B cell (primary cell): Measurements from ENCODE around the gene SKP1. TPM values are rescaled to one million over a fixed set of nuclear protein-coding genes. Genes with fewer than 3 reads are reported as not detected.

ENCODE experiments used
- ATAC-seq: fragments of 200-7000 bp; cut with Tn5 transposase; one replicate; pipeline ENCODE4 v1.10.0; 2021; ENCODE audit warnings: low read depth, mild to moderate bottlenecking, moderate number of reproducible peaks, moderate library complexity
- CTCF ChIA-PET: fragments of 350-600 bp; sonication (Branson Sonifier 250); formaldehyde crosslinking; loops from one replicate; lab custom pipeline; 2021; ENCODE audit warnings: antibody characterized with exemption, inconsistent platforms; lab: Charles Lee
- POLR2A ChIA-PET: fragments of 350-600 bp; sonication (Branson Sonifier 250); formaldehyde crosslinking; loops from one replicate; lab custom pipeline; 2021; ENCODE audit warnings: antibody characterized with exemption; lab: Charles Lee
- DNase-seq: peaks from one replicate; pipeline ENCODE4 v3.0.0; 2013
- H2AFZ ChIP-seq: 2 replicates; pipeline ENCODE4 v1.6.1; 2012; ENCODE audit warnings: mild to moderate bottlenecking, low read depth, low read length; ENCODE audit not compliant: insufficient read depth, poor library complexity, severe bottlenecking
- H3K27ac ChIP-seq, 2 donors: 1 replicate in 1 of 2; 2 replicates in 1 of 2; pipeline ENCODE4 v1.5.1; 2012 to 2013; ENCODE audit warnings: low read length in 2 of 2, mild to moderate bottlenecking in 2 of 2, moderate library complexity in 1 of 2
- H3K27me3 ChIP-seq, 4 experiments: fragments of 200-600 bp in 1 of 4; sonication (generic) in 1 of 4; replicated peaks in 1 of 4; 1 replicate in 2 of 4; 2 replicates in 2 of 4; pipeline versions ENCODE4 v1.6.1 to v1.7.0; 2013 to 2016; ENCODE audit warnings: low read length in 3 of 4, mild to moderate bottlenecking in 2 of 4, mixed read lengths in 1 of 4, moderate library complexity in 1 of 4; ENCODE audit not compliant: insufficient read depth in 4 of 4, control insufficient read depth in 3 of 4; ENCODE audit errors: control extremely low read depth in 1 of 4
- H3K36me3 ChIP-seq, 2 experiments: replicated peaks in 1 of 2; 1 replicate in 1 of 2; 2 replicates in 1 of 2; pipeline versions ENCODE4 v1.6.1 to v1.7.1; 2013; ENCODE audit warnings: low read length in 1 of 2; ENCODE audit not compliant: insufficient read depth in 2 of 2, control insufficient read depth in 1 of 2; ENCODE audit errors: control extremely low read depth in 1 of 2, extremely low read depth in 1 of 2
- H3K4me1 ChIP-seq, 2 donors: fragments of 200-600 bp in 1 of 2; sonication (generic) in 1 of 2; 1 replicate in 1 of 2; 2 replicates in 1 of 2; pipeline versions ENCODE4 v1.5.1 to v1.6.1; 2013 to 2017; ENCODE audit warnings: low read length in 2 of 2; ENCODE audit not compliant: control insufficient read depth in 2 of 2, insufficient read depth in 2 of 2
- H3K4me2 ChIP-seq: replicated peaks from 2 replicates; pipeline ENCODE3; 2012; ENCODE audit warnings: mild to moderate bottlenecking, low read depth, low read length; ENCODE audit not compliant: poor library complexity, severe bottlenecking
- H3K4me3 ChIP-seq, 5 experiments: fragments of 200-600 bp in 1 of 5; sonication (generic) in 1 of 5; 1 replicate in 3 of 5; 2 replicates in 2 of 5; pipeline versions ENCODE4 v1.5.1 to v1.7.0; 2011 to 2016; ENCODE audit warnings: low read length in 4 of 5, mild to moderate bottlenecking in 4 of 5, low read depth in 2 of 5, control low read depth in 1 of 5, moderate library complexity in 1 of 5; ENCODE audit not compliant: insufficient read depth in 1 of 5; ENCODE audit errors: control extremely low read depth in 1 of 5, extremely low read depth in 1 of 5
- H3K79me2 ChIP-seq: fragments of 200-600 bp; sonication (generic); one replicate; pipeline ENCODE4 v1.6.0; 2016; ENCODE audit warnings: low read length; ENCODE audit not compliant: control insufficient read depth, insufficient read depth
- H3K9ac ChIP-seq: fragments of 200-600 bp; sonication (generic); 2 replicates; pipeline ENCODE4 v1.6.1; 2017; ENCODE audit warnings: mild to moderate bottlenecking, low read length, moderate library complexity
- H3K9me3 ChIP-seq, 3 donors: one replicate each; pipeline versions ENCODE4 v1.6.1 to v1.7.1; 2013; ENCODE audit warnings: low read length in 2 of 3; ENCODE audit not compliant: control insufficient read depth in 2 of 3, insufficient read depth in 1 of 3; ENCODE audit errors: control extremely low read depth in 1 of 3
- H4K20me1 ChIP-seq: 2 replicates; pipeline ENCODE4 v1.6.0; 2012; ENCODE audit warnings: mild to moderate bottlenecking, low read length; ENCODE audit not compliant: insufficient read depth, control insufficient read depth, poor library complexity, severe bottlenecking
- H3K27ac Mint-ChIP-seq: one replicate; pipeline ENCODE4 v1.8.0; 2021; ENCODE audit warnings: mixed read lengths
- H3K27me3 Mint-ChIP-seq: one replicate; pipeline ENCODE4 v1.8.0; 2021; ENCODE audit warnings: mixed read lengths
- H3K4me1 Mint-ChIP-seq: one replicate; pipeline ENCODE4 v1.8.0; 2021; ENCODE audit warnings: mixed read lengths
- H3K4me3 Mint-ChIP-seq: one replicate; pipeline ENCODE4 v1.8.0; 2021; ENCODE audit warnings: mixed read lengths
- H3K9me3 Mint-ChIP-seq: one replicate; pipeline ENCODE4 v1.8.0; 2022; ENCODE audit warnings: mixed read lengths; ENCODE audit not compliant: insufficient read depth
- EZH2 ChIP-seq: IDR thresholded peaks from 2 replicates; pipeline ENCODE4 v1.6.1; 2012; ENCODE audit warnings: borderline replicate concordance, low read depth, mild to moderate bottlenecking, moderate library complexity, low read length; ENCODE audit not compliant: insufficient read depth, poor library complexity, severe bottlenecking
- WGBS: methylation state at CpG from one replicate; pipeline ENCODE4 v1.1.5; 2013; ENCODE audit warnings: missing lambda C conversion rate; ENCODE audit not compliant: insufficient coverage; 5-methylcytosine and 5-hydroxymethylcytosine counted together
- intact Hi-C: fragments of 100-400 bp; cut with micrococcal nuclease; formaldehyde crosslinking; loops from one replicate; pipeline ENCODE4 v1.10.0; 2022
- polyA plus RNA-seq: library from polyadenylated mRNA; depleted of rRNA; stranded (reverse); fragments of >200 nt; gene quantifications from 2 replicates; pipeline ENCODE4 v1.2.3, GENCODE V29; 2012
- total RNA-seq, 2 donors: library from RNA; stranded (reverse); fragments of 120-200 nt in 1 of 2; gene quantifications; 1 replicate in 1 of 2; 2 replicates in 1 of 2; pipeline versions ENCODE4 v1.2.3 to v1.2.4, GENCODE V29; 2013 to 2022
- TF ChIP-seq, protein P1 (sequence below): fragments of 200-600 bp; IDR thresholded peaks from one replicate; pipeline ENCODE4 v1.8.0; 2022; ENCODE audit warnings: antibody characterized with exemption, mild to moderate bottlenecking

Gene SKP1
- total and polyA plus RNA-seq, 2 donors (not counting 1 experiment from before 2014, with no cell fraction given) = 108 to 186 TPM

DNA sequence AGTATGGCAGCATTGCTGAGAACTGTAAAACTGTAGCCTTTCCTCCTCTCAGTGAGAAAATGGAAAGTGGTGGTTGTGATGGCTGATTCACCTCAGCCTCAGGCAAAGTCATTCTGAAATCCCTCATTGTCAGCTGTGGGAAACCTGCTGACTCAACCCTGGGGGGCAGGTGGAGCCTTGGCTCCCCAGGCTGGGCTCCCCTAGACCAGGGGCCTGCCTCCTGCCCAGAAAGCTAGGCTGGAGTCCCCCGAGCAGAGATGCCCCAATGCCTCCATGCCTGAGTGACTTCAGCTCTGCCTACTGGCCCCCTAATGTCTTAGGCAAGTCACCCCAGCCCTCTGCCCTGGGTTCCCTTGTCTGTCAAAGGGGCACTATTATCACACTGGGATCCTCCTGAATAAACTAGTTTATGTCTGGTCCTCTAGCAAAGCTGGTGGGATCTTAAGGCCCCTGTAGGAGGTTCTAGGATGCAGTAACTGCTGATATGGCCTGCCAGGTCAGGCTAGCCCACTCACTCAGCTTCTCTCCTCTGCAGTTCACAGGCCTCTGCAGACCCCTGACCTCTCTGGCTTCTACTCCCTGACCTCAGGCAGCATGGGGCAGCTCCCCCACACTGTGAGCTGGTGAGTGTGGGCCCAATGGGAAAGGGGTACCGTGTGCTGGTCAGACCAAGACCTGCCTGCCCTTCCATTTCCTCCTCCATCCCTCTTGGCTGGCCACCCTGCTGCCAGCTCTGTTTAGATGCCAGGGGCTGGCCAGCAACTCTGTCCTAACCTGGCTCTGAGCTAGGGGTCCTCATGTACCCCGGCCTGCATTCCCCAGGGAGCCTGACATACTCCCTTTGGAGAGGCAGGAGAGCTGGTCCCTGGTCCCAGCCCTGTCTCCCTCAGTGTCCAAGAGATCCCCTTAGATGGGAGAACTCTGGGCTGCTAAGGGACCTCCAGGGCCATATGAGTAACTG, 38.1 kb downstream of the SKP1 start:
- peaks cover 53% of the 10 kb centered on the region for H4K20me1 ChIP-seq
- no peaks in the 10 kb centered on the region for H3K27me3 ChIP-seq
- TF ChIP-seq, protein P1, sequence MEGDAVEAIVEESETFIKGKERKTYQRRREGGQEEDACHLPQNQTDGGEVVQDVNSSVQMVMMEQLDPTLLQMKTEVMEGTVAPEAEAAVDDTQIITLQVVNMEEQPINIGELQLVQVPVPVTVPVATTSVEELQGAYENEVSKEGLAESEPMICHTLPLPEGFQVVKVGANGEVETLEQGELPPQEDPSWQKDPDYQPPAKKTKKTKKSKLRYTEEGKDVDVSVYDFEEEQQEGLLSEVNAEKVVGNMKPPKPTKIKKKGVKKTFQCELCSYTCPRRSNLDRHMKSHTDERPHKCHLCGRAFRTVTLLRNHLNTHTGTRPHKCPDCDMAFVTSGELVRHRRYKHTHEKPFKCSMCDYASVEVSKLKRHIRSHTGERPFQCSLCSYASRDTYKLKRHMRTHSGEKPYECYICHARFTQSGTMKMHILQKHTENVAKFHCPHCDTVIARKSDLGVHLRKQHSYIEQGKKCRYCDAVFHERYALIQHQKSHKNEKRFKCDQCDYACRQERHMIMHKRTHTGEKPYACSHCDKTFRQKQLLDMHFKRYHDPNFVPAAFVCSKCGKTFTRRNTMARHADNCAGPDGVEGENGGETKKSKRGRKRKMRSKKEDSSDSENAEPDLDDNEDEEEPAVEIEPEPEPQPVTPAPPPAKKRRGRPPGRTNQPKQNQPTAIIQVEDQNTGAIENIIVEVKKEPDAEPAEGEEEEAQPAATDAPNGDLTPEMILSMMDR = no peak
- no peak for TF ChIP-seq EZH2
- WGBS = 75% methylated on average over 3 of the region's 3 CpGs
- peaks cover 5 to 37% of the 10 kb centered on the region in 2 donors for H3K4me1 ChIP-seq
- H3K79me2 ChIP-seq = peaks cover 12% of the 10 kb centered on the region
- peaks cover 0 to 42% of the 10 kb centered on the region in 2 experiments for H3K36me3 ChIP-seq
- no peak overlapping the region for H3K4me3 ChIP-seq
- no peak for ATAC-seq
- Mint-ChIP-seq H3K27ac (peak overlapping the region; percentile 73), H3K27me3 (no peaks in the 10 kb centered on the region), H3K4me3 (no peak overlapping the region), H3K9me3 (no peaks in the 10 kb centered on the region), H3K4me1 (peaks cover 39% of the 10 kb centered on the region)
- ChIA-PET POLR2A (interaction anchor here (1.1 to 2.8 kb wide), 2 partner anchors 24 to 38 kb away, joined by 3 to 16 read pairs; partner anchors contain the start of gene TCF7), CTCF (interaction anchor here (0.5 to 25.7 kb wide), 17 partner anchors 9 to 1028 kb away, joined by 3 to 644 read pairs (median 5); partner anchors contain the start of gene TCF7)
- no peaks in the 10 kb centered on the region for H3K9me3 ChIP-seq
- no peak for DNase-seq
- no peak overlapping the region for H2AFZ ChIP-seq
- no peak overlapping the region for H3K4me2 ChIP-seq
- intact Hi-C loops = no loop called here
- H3K27ac ChIP-seq = peak overlapping the region in 1 of 2 donors; percentile 61
- H3K9ac ChIP-seq = no peak overlapping the region
